Measurements from ENCODE around the gene KIAA1671.

Gene KIAA1671

GRCh38 chr22:24981656-24982055, 29.1 kb downstream of the KIAA1671 start:
- no peak for DNase-seq (ENCODE audit: low spot score)

- no peak for DNase-seq (ENCODE audit: low spot score)
Observed at GRCh38 chr22:24982301-24983056, 30.0 kb downstream of the KIAA1671 start.

GRCh38 chr22:24983151-24983550, 30.6 kb downstream of the KIAA1671 start:
- DNase-seq (ENCODE audit: low spot score): no peak

- no peak for DNase-seq (ENCODE audit: low spot score)
Observed at GRCh38 chr22:24984122-24984521, 31.6 kb downstream of the KIAA1671 start.

DNA sequence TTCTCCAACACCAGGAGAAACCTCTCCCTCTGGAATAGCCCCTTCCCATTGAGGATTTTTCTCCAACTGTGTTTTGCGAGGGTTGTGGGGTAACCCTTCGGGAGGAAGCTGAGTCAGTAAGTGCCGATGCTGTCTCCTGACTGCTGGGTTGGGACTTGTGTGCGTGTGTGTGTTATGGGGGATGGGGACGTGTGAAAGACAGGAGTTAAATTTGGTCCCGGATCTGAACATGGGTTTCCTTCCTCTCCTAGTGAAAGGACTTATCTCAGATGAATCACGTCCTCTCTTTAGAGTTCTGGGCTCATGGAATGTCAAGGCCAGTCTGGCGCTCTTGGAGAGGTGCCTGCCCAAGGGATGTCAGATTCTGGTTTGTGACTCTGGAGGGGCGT, 33.3 kb downstream of the KIAA1671 start:
- DNase-seq (ENCODE audit: low spot score): no peak

DNA sequence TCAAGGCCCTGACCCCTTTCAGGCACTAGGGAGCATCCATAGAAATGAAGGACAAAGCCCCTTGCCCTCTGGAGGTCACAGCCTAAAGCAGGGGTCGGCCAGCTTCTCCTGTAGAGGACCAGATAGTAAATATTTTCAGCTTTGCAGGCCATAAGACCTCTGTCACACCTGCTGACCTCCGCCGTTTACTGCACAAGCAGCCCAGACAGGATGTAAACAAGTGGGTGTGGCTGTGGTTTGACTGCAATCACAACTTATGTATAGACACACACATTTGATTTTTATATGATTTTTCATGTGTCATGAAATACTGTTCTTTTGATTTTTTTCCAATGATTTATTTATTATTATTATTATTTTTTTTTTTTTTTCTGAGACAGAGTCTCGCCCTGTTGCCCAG, 34.3 kb downstream of the KIAA1671 start:
- DNase-seq (ENCODE audit: low spot score): no peak

DNA sequence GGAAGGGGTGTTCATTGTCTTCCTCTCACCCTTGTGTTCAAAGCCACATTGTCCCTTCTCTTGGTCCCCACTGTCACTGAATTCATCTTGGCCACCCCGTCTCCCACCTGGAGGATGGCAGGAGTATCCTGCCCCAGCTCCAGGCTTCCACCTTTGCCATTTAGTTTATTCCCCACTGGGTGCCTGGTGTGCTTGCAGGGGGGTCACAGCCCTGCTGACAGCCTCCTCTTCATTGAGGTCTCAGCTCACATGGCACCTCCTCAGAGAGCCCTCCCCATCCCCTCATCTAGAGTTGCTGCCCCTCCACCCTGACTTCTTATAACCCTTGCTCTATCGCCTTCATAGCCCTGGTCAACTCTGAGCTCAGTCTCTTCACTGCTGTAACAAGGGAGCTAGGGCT, 36.6 kb downstream of the KIAA1671 start:
- no peak for DNase-seq (ENCODE audit: low spot score)

DNA sequence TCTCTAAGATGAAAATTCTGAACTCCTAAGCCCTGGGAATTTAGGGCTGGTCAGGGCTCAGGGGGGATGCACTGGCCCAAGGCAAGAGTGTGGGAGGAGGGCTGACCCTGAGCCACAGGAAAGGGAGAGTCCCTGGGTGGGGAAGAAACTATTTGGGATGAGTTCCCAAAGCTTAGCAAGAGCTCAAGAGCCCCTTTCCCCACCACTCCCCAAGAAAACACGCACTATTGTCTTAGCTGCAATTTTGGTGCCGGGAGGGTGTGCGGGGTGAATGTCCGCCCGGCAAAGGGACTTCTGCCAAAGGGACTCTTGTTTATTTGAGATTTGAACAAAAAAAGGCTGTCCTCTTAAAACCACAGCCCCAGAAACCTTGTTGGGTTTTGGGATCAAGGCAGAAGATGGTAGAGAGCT, 37.0 kb downstream of the KIAA1671 start:
- no peak for DNase-seq (ENCODE audit: low spot score)

- DNase-seq (ENCODE audit: low spot score): no peak
Observed at GRCh38 chr22:24990344-24990905, 37.9 kb downstream of the KIAA1671 start.

DNA sequence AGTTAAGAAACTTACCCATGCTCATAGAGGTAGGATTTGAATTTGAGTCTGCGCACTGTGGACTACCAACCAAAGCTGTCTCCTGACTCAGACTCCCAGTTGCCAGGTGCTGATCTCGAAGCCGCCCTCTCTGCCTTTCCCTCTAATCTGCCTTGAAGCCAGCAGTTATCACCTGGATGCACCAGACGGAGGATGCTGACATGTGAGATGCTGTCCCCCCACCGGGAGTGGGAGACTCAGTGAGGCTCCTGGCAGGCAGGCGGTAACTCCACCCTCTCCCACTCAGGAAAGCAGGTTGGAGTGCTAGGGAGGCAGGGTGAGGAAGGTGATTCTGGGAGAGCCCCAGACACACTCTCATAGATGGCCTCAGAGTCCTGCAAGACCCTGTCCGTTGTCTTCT, 40.4 kb downstream of the KIAA1671 start:
- DNase-seq (ENCODE audit: low spot score): no peak

DNA sequence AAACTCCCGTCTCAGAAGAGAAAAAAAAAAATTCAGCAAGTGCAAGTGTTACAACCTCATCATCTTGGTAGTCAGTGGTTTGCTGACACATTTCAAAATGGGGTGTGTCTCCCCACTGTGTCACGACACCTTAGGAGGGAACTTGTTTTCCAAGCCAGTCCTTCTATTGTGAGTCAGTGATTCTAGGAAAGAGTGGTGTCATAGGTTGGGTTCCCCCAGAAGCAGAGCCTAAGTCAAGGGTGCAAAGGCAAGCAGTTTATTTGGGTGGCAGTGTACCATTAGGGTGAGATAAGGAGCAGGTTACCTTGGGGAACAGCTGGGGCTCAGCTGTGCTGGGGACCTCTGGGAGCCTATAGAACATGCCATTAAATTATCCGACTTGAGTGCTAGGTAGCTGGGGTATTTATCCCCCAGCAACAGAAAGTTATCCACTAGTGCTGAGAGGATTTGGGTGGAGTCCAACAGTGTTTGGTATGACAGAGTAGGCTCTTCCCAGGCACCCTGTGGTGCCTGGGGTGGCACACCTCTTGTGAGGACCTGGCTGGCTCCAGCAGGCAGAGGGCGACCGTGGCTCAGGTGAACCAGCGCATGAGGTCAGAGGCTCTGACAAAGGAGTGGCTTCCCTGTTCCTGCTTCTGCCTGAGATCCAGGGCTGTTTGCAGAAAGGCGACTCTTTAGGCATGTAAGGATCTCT, 41.7 kb downstream of the KIAA1671 start:
- no peak for DNase-seq (ENCODE audit: low spot score)

DNA sequence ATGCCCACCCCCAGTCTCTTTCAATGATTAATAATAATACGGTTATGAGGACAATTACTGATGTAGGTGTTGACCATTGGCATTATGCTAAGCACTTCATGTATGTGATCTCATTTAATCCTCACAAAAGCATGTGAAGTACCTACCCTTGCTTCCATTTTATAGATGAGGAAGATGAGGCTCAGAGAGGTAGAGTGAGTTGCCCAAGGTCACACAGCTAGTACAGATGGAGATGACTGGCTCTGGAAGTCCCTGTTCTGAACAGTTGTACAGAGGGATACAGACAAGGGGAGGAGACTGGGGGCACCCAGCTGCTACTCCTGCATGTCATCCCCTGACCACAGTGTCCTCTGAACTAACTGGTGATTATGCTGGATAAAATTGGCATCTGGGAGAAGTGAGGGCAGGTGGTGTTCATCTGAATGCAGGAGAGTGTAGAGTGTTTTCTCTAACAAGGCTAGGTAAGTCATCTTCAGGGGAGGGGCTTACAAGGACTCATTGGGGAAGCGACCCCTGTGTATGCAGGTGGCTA, 43.2 kb downstream of the KIAA1671 start:
- no peak for DNase-seq (ENCODE audit: low spot score)

DNA sequence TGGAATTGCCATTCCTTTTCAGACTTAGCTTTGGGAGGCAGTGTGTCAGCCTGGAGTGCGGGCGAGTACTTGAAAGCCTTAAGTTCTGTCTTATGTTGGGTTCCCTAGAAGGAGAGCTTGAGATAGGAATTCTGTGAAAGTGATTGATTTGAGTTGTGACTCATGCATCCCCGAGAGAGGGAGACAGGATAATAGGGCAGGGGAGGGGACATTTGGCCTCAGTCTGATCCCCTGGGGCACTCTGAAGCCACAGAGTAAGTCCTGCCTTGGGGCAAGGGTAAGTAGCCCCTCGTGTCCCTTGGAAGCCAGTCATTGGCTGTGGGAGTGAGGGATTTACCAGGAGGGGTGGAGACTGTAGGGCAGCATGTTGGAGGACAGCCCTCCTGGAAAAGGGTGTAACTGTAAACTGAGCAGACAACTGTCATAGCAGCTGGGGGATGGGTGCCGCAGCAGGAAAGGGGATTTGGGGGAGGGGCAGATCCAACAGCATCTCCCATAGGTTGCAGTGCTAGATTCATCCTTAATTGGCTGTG, 44.0 kb downstream of the KIAA1671 start:
- peak; percentile 69 for DNase-seq (ENCODE audit: low spot score)

- DNase-seq (ENCODE audit: low spot score): no peak
Observed at GRCh38 chr22:24997023-24997422, 44.5 kb downstream of the KIAA1671 start.

- DNase-seq (ENCODE audit: low spot score): no peak
Observed at GRCh38 chr22:25000686-25001085, 48.2 kb downstream of the KIAA1671 start.

- DNase-seq (ENCODE audit: low spot score): no peak
Observed at GRCh38 chr22:25002241-25002985, 49.9 kb downstream of the KIAA1671 start.

- no peak for DNase-seq (ENCODE audit: low spot score)
Observed at GRCh38 chr22:25006354-25006753, 53.8 kb downstream of the KIAA1671 start.

DNA sequence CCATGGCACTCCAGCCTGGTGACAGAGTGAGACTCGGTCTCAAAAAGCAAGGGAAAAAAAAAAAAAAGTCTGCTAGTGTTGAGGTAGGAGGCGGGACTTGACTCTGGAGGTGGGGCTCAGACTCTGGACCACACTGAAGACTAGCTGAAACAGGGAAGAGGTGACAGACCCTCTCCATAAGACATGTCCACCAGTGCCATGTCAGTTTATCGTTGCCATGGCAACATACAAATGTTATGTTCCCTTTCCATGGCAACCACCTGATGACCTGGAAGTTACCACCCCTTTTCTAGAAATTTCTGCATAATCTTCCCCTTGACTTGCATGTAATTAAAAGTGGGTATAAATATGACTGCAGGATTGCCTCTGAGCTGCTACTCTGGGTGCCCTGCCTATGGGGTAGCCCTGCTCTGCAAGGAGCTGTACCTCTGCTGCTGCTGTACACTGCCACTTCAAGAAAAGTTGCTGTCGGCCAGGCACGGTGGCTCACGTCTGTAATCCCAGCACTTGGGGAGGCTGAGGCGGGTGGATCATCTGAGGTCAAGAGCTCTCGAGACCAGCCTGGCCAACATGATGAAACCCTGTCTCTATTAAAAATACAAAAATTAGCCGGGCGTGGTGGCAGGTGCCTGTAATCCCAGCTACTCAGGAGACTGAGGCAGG, 55.1 kb downstream of the KIAA1671 start:
- no peak for DNase-seq (ENCODE audit: low spot score)

GRCh38 chr22:25008666-25009065, 56.1 kb downstream of the KIAA1671 start:
- no peak for DNase-seq (ENCODE audit: low spot score)

DNA sequence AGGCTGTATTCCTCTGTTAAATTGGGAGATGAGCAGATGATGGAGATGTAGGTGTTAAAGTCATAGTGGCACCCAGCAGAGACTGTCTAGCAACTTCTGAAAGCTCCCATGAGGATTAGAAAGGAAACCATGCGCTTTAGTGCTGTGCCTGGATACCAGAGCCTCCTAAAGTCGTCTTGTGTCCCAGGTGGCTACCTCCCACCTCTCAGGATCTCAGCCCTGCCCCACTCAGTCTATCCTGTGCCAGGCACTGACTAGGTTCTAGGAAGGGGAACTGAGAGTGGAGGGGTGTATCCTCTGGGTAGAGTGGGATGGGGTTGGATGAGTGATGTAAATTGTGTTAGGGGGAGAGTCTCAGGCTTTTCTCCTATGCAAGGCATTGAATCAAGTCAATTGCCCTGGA, 60.2 kb downstream of the KIAA1671 start:
- DNase-seq (ENCODE audit: low spot score): no peak

GRCh38 chr22:25013607-25014006, 61.1 kb downstream of the KIAA1671 start:
- DNase-seq (ENCODE audit: low spot score): no peak
